Left renal pelvis (tissue), 4 donors: ENCODE results near the gene MED4. TPM values are rescaled to one million over a fixed set of nuclear protein-coding genes. Genes with fewer than 3 reads are reported as not detected.

Experiments used
- DNase-seq, 4 donors: peaks; one replicate each; pipeline ENCODE4 v3.0.0-alpha.2; 2013; ENCODE audit warnings: low read depth in 4 of 4, low spot score in 3 of 4
- polyA plus RNA-seq, 4 donors: library from polyadenylated mRNA; unstranded; fragments of 120-200 nt; gene quantifications; one replicate each; pipeline ENCODE4 v1.2.1, GENCODE V29; 2013; ENCODE audit not compliant: insufficient read length in 4 of 4

The MED4 gene
- polyA plus RNA-seq, 4 donors = 75.7 to 114 (median 92.5) TPM

DNA sequence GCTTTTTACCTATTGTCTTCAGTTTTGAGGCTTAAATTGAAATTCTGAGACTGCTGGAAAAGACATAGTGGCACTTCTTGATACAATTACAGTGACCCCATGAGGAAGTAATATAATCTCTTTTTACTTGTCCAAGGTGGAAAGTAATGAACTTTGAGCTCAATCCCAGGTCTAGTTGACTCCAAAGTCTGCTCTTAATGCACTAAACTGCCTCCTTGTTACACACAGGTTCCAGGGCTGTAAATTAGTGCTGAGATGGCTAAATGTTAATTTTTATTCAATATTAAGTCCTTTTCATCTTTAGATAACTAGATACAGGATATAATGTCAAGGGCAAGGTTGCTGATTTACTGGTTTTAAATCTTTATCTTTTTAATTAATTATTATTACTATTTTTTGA, 54.9 kb downstream of the MED4 start:
- DNase-seq = no peak

DNA sequence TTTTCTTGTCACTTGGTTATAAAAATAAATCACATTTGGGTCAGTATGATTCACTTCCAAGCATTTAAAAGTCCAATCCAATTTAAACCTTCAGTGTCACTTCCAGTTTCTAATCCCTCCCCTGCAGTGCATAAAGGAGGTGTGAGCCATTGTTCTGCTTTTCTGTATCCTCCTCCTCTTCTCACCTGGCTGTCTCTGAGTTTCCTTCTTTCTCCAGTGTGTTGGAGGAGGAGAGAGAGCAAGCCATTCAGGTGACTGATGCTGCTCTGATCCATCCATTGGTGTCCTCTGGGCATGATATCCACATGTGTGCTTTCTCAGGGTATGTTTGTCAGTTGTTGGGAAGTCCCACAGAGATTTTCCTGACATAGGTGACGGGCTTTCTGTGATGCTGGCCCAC, 56.1 kb downstream of the MED4 start:
- no peak for DNase-seq

DNA sequence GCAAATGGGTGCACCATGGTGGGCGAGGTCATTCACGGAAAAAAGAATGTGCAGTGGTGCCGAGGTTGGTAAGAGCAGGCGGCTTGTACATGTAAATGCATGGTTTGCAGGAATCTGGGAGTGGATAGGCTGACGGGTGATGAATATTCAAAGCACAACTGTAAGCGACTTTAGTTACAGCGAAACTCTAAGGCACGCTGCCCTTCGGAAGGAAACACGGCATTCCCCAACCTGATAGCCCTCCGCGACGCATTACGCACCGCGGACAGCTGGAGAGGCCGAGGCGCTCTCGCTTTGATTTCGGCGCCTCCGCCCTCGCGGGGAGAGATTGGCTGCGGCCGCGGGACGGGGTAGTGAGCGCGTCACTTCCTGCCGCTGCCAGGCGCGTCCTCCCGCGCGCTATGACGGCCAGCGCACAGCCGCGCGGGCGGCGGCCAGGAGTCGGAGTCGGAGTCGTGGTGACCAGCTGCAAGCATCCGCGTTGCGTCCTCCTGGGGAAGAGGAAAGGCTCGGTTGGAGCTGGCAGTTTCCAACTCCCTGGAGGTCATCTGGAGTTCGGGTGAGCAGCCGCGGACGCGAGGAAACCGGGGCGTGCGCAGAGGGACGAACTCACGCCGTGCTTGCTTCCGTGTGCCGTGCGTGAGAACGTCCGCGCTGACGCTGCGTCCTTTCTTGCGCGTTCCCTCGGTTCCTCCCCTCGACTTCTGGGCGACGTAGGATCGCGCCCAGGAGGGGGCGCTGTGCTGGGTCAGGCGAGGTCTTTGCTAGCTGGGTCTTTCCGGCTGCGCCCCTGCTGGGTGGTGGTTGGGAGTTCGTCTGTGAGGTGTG, 57.3 kb downstream of the MED4 start, which contains the start of gene NUDT15:
NUDT15 (plus strand) TSS at position 381 of the 828 bp plus-strand sequence; CDS start at position 402, 21 bp downstream.
- peak; percentile 91 to 97 (median 94) for DNase-seq

DNA sequence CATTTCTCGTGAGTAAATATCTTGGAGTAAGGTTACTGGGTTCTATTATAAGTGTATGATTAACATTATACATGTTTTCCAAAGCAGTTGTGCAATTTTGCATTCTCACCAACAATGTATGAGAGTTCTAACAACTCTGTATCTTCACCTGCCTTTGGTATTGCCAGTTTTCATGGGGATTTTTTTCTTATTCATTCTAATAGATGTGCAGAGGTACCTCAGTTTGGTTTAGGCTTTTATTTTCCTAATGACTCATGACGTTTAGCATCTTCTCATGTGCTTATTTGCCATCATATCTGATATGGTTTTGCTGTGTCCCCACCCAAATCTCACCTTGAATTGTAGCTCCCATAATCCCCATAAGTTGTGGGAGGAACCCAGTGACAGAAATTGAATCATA, 65.0 kb downstream of the MED4 start:
- DNase-seq = no peak

DNA sequence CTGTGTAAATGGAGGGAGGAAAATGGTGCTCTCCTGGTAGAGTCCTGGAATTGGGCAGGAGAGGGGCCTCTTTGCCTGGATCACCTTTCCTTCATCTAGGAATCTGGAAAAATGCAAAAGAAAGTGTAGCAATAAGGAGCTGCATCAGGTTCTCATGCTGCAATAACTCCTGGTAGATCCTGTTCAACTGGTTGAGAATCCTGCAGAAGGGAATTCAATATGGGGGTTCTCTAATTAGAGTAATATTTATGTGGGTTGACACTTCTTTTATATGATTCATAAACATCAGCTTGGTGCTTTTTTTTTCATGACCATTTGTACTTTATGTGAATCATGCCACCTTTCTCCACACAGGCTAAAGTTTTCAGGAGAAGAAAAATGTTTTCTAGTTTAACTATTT, 66.8 kb downstream of the MED4 start:
- DNase-seq = no peak

Other genes starting within 250 kb of the MED4 start
- gene SUCLA2, start 93.8 kb downstream of the MED4 start, polyA plus RNA-seq = 100 to 1,000 TPM in 2 of 4 donors, 10 to 100 TPM in 2; 68.4 to 110 (median 91.6) TPM
- gene NUDT15, start 57.4 kb downstream of the MED4 start, polyA plus RNA-seq = 10 to 100 TPM; 17.4 to 31.5 (median 26.7) TPM
- 1,000 to 10,000 TPM in 3 of 4 donors, 100 to 1,000 TPM in 1; 952 to 1,962 (median 1,470) TPM for gene ITM2B, start 138.1 kb upstream of the MED4 start, polyA plus RNA-seq
- gene RB1, start 208.6 kb upstream of the MED4 start, polyA plus RNA-seq = 10 to 100 TPM; 37.7 to 56.3 (median 47.2) TPM